Measurements from ENCODE around the gene ENC1.

- TF ChIP-seq CTCF (IDR thresholded peaks at IDR 0.05) = no peak
- peak in 1 of 3 donors; percentile 30 for TF ChIP-seq POLR2AphosphoS5 (IDR thresholded peaks at IDR 0.05)
- TF ChIP-seq POLR2A (IDR thresholded peaks at IDR 0.05) = no peak
- no peak for TF ChIP-seq EP300 (IDR thresholded peaks at IDR 0.05; ENCODE audit: low read depth)
Measured at GRCh38 chr5:74643111-74643562, 2.6 kb upstream of the ENC1 start.
